Cardiac atrium fibroblast (primary cell): ENCODE data around the gene ETFBKMT. TPM values are rescaled to one million over a fixed set of nuclear protein-coding genes. Genes with fewer than 3 reads are reported as not detected.

ENCODE experiments used
- total RNA-seq: library from RNA; depleted of rRNA; stranded (reverse); fragments of >200 nt; gene quantifications from 2 replicates; pipeline ENCODE4 v1.2.3, GENCODE V29; 2015

ETFBKMT gene, protein sequence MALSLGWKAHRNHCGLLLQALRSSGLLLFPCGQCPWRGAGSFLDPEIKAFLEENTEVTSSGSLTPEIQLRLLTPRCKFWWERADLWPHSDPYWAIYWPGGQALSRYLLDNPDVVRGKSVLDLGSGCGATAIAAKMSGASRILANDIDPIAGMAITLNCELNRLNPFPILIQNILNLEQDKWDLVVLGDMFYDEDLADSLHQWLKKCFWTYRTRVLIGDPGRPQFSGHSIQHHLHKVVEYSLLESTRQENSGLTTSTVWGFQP
- total RNA-seq, result 0.72 and 3.2 TPM in 2 replicates

DNA sequence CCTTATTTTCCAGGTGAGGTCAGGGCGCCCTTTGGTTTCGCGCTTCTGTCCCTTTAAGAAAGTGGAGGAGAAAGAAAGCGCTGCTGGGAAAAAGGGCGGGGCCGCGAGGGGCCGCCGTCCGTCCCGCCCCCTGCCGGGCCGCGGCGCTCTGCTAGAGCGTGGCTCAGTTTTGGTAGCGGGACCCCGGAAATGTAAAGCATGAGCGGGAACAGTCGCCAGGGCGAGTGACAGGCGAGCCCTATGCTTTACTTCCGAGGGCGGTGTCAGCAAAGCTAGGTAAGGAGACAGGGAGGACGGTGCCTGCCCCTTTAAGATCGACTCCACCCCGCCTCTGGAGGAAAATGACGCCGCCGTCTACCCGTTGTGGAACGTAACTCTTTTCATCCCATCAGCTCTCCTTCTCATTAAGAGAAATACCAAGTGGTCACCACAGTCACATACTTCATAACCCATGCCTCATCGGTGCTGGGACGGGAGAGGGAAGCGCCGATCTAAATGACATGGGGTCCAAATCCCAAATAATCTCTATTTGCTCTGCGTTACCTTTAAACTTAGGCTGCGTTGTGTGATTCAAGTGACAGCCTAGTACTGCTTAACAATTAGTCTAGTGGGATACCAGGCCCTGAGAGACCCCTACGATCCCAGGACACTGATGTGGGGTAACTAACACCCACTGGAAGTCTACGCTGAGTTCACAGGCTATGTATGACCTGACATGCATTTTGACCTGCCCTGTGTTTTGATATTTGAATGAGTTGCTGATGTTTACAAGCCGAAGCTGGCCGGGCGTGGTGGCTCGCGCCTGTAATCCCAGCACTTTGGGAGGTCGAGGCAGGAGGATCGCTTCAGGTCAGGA lies at the start of gene ETFBKMT:
Gene ETFBKMT (plus strand): TSS at position 602 of the 856 bp plus-strand sequence. CDS start 2,266 bp downstream, outside the sequence.

Other genes starting within 250 kb of the ETFBKMT start
- gene DENND5B, start 68.6 kb upstream of the ETFBKMT start, total RNA-seq, result 4.5 and 5.7 TPM in 2 replicates
- gene AMN1, start 69.3 kb downstream of the ETFBKMT start, total RNA-seq, result 9.2 and 10.7 TPM in 2 replicates